Caco-2 (cell line): ENCODE measurements around the gene GRIN2B. TPM values are rescaled to one million over a fixed set of nuclear protein-coding genes. Genes with fewer than 3 reads are reported as not detected.

Experiments used
- BruUV-seq: library from RNA; stranded (reverse); fragments of 400-500 nt; replicated peaks from 2 replicates; lab custom pipeline; 2021; lab: Mats Ljungman, UMichigan
- CTCF ChIA-PET: fragments of 300-600 bp; sonication (Branson Sonifier 250); formaldehyde crosslinking; loops from one replicate; lab custom pipeline; 2022; ENCODE audit warnings: antibody characterized with exemption; lab: Charles Lee
- POLR2A ChIA-PET: fragments of 300-600 bp; sonication (Branson Sonifier 250); formaldehyde crosslinking; loops from one replicate; lab custom pipeline; 2022; ENCODE audit warnings: antibody characterized with exemption; lab: Charles Lee
- DNase-seq, 2 experiments: peaks; one replicate each; pipeline versions ENCODE4 v3.0.0 to v3.0.0-alpha.2; 2020 to 2022
- H3K27me3 ChIP-seq: replicated peaks from 2 replicates; pipeline ENCODE4 v1.6.0; 2011; ENCODE audit warnings: low read length; ENCODE audit not compliant: control insufficient read depth, insufficient read depth
- H3K36me3 ChIP-seq: 2 replicates; pipeline ENCODE4 v1.5.1; 2011; ENCODE audit warnings: low read length; ENCODE audit not compliant: control insufficient read depth, insufficient read depth
- H3K4me1 ChIP-seq: fragments of 250-450 bp; sonication (Bioruptor Pico); 2 replicates; pipeline ENCODE4 v1.5.1; 2020; ENCODE audit warnings: mild to moderate bottlenecking
- H3K4me3 ChIP-seq: 2 replicates; pipeline ENCODE4 v1.5.1; 2011; ENCODE audit warnings: low read depth, mild to moderate bottlenecking, control low read depth, low read length
- H3K9me3 ChIP-seq: fragments of 250-450 bp; sonication (Bioruptor Pico); 2 replicates; pipeline ENCODE4 v1.5.1; 2020; ENCODE audit warnings: mild to moderate bottlenecking, moderate library complexity
- H3K27ac Mint-ChIP-seq: one replicate; pipeline ENCODE4 v1.8.0; 2022; ENCODE audit warnings: mixed read lengths; ENCODE audit not compliant: unreplicated experiment
- H3K27me3 Mint-ChIP-seq: one replicate; pipeline ENCODE4 v1.8.0; 2022; ENCODE audit warnings: mixed read lengths; ENCODE audit not compliant: insufficient read depth, unreplicated experiment
- H3K36me3 Mint-ChIP-seq: one replicate; pipeline ENCODE4 v1.8.0; 2022; ENCODE audit warnings: mild to moderate bottlenecking, mixed read lengths; ENCODE audit not compliant: insufficient read depth, unreplicated experiment
- H3K4me1 Mint-ChIP-seq: one replicate; pipeline ENCODE4 v1.8.0; 2022; ENCODE audit warnings: low read depth, mixed read lengths; ENCODE audit not compliant: unreplicated experiment
- H3K4me3 Mint-ChIP-seq: one replicate; pipeline ENCODE4 v1.8.0; 2022; ENCODE audit warnings: mild to moderate bottlenecking, moderate library complexity, mixed read lengths; ENCODE audit not compliant: unreplicated experiment
- H3K9me3 Mint-ChIP-seq: one replicate; pipeline ENCODE4 v1.8.0; 2022; ENCODE audit warnings: mixed read lengths; ENCODE audit not compliant: unreplicated experiment
- intact Hi-C: fragments of 100-400 bp; cut with micrococcal nuclease; formaldehyde crosslinking; loops from one replicate; pipeline ENCODE4 v1.10.0; 2022; ENCODE audit not compliant: unreplicated experiment
- total RNA-seq: library from RNA; stranded (reverse); gene quantifications from 2 replicates; pipeline ENCODE4 v1.2.3, GENCODE V29; 2022
- TF ChIP-seq, protein P1 (sequence below), 2 experiments: fragments of 200-600 bp in 1 of 2; IDR thresholded peaks; 1 replicate in 1 of 2; 2 replicates in 1 of 2; pipeline versions ENCODE4 v1.5.1 to v1.8.0; 2011 to 2022; ENCODE audit warnings: antibody characterized with exemption in 1 of 2, control low read depth in 1 of 2, inconsistent platforms in 1 of 2, low read depth in 1 of 2, low read length in 1 of 2, mild to moderate bottlenecking in 1 of 2, moderate library complexity in 1 of 2; ENCODE audit not compliant: insufficient read depth in 1 of 2, severe bottlenecking in 1 of 2, unreplicated experiment in 1 of 2

Gene GRIN2B
- total RNA-seq, 1 experiment from 2014 or later, result 24.4 TPM

DNA sequence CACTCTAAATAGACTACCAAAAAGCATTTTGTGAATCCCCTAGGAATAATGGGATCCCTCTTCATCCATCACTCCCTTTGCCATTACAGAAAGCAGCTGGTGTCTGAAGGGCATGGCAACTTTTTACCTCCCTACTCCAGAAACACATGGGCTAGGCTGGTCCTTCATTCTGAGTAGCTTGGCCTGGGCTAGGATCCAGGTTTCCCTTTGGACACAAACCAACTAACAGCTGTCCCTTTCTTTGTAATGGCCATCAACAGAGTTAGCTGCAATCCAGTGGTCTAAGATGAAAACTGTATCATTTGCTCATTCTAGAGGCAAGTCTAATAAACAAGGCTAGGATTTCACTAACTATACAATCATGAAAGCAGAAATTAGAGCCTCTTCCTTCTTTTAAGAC is 7.4 kb downstream of the GRIN2B start:
- Mint-ChIP-seq H3K9me3 (no peaks in the 10 kb centered on the region), H3K4me3 (no peak overlapping the region), H3K27ac (no peak overlapping the region), H3K4me1 (peaks cover 40% of the 10 kb centered on the region), H3K27me3 (no peaks in the 10 kb centered on the region), H3K36me3 (peaks cover 7% of the 10 kb centered on the region)
- ChIA-PET POLR2A (no interaction called here), CTCF (interaction anchor here (1.0 to 2.4 kb wide), 3 partner anchors 8 to 110 kb away, joined by 5 to 17 read pairs (median 6); no protein-coding TSS in a partner anchor)
- H3K4me1 ChIP-seq, result peaks cover 21% of the 10 kb centered on the region
- intact Hi-C loops, result no loop called here
- H3K36me3 ChIP-seq, result no peaks in the 10 kb centered on the region
- no peaks in the 10 kb centered on the region for H3K9me3 ChIP-seq
- TF ChIP-seq, protein P1, sequence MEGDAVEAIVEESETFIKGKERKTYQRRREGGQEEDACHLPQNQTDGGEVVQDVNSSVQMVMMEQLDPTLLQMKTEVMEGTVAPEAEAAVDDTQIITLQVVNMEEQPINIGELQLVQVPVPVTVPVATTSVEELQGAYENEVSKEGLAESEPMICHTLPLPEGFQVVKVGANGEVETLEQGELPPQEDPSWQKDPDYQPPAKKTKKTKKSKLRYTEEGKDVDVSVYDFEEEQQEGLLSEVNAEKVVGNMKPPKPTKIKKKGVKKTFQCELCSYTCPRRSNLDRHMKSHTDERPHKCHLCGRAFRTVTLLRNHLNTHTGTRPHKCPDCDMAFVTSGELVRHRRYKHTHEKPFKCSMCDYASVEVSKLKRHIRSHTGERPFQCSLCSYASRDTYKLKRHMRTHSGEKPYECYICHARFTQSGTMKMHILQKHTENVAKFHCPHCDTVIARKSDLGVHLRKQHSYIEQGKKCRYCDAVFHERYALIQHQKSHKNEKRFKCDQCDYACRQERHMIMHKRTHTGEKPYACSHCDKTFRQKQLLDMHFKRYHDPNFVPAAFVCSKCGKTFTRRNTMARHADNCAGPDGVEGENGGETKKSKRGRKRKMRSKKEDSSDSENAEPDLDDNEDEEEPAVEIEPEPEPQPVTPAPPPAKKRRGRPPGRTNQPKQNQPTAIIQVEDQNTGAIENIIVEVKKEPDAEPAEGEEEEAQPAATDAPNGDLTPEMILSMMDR (IDR thresholded peaks at IDR 0.05; ENCODE audit: insufficient read depth in 1 of 2, low read depth in 1 of 2, low read length in 1 of 2, severe bottlenecking in 1 of 2, unreplicated experiment in 1 of 2), result no peak
- no peak for DNase-seq
- no peaks in the 10 kb centered on the region for H3K27me3 ChIP-seq
- no TSS peak for BruUV-seq
- H3K4me3 ChIP-seq, result no peak overlapping the region

- no TSS peak for BruUV-seq
- no peak overlapping the region for H3K27ac Mint-ChIP-seq
- no peaks in the 10 kb centered on the region for H3K9me3 ChIP-seq
- H3K9me3 Mint-ChIP-seq, result no peaks in the 10 kb centered on the region
- ChIA-PET CTCF (no interaction called here), POLR2A (no interaction called here)
- H3K36me3 Mint-ChIP-seq, result no peaks in the 10 kb centered on the region
- peaks cover 17% of the 10 kb centered on the region for H3K4me1 Mint-ChIP-seq
- H3K4me3 Mint-ChIP-seq, result no peak overlapping the region
- no peak overlapping the region for H3K4me3 ChIP-seq
- no peak for DNase-seq
- TF ChIP-seq, protein P1 (IDR thresholded peaks at IDR 0.05; ENCODE audit: insufficient read depth in 1 of 2, low read depth in 1 of 2, low read length in 1 of 2, severe bottlenecking in 1 of 2, unreplicated experiment in 1 of 2), result no peak
- intact Hi-C loops, result no loop called here
- H3K4me1 ChIP-seq, result peaks cover 13% of the 10 kb centered on the region
- no peaks in the 10 kb centered on the region for H3K27me3 ChIP-seq
- no peaks in the 10 kb centered on the region for H3K36me3 ChIP-seq
- no peaks in the 10 kb centered on the region for H3K27me3 Mint-ChIP-seq
These were observed 10.6 kb downstream of the GRIN2B start for GRCh38 chr12:13970803-13971202.

GRCh38 chr12:13968281-13968680 is 13.1 kb downstream of the GRIN2B start:
- CTCF ChIA-PET, result no interaction called here
- H3K4me3 Mint-ChIP-seq, result no peak overlapping the region

More at GRCh38 chr12:13968281-13968680, 13.1 kb downstream of the GRIN2B start:
- POLR2A ChIA-PET, result no interaction called here
- Mint-ChIP-seq H3K4me1 (peaks cover 5% of the 10 kb centered on the region), H3K27me3 (no peaks in the 10 kb centered on the region), H3K36me3 (peaks cover 5% of the 10 kb centered on the region), H3K27ac (no peak overlapping the region), H3K9me3 (no peaks in the 10 kb centered on the region)
- TF ChIP-seq, protein P1 (IDR thresholded peaks at IDR 0.05; ENCODE audit: insufficient read depth in 1 of 2, low read depth in 1 of 2, low read length in 1 of 2, severe bottlenecking in 1 of 2, unreplicated experiment in 1 of 2), result no peak
- DNase-seq, result no peak
- Histone ChIP-seq H3K36me3 (no peaks in the 10 kb centered on the region), H3K4me1 (peaks cover 9% of the 10 kb centered on the region; the same call in 1 of the 2 replicates), H3K9me3 (no peaks in the 10 kb centered on the region), H3K27me3 (no peaks in the 10 kb centered on the region), H3K4me3 (no peak overlapping the region)
- intact Hi-C loops, result no loop called here
- no TSS peak for BruUV-seq
